ENCODE results near the gene EEFSEC.

EEFSEC gene

GRCh38 chr3:128456776-128457715, 303.8 kb downstream of the EEFSEC start:
- Histone ChIP-seq H3K36me3 (no peaks in the 10 kb centered on the region), H3K27ac (no peak overlapping the region), H3K27me3 (peaks cover 0 to 42% of the 10 kb centered on the region in 2 donors), H3K4me3 (no peak overlapping the region), H3K9me3 (no peaks in the 10 kb centered on the region), H3K4me1 (no peaks in the 10 kb centered on the region)
- DNase-seq: no peak
- TF ChIP-seq, protein P1, sequence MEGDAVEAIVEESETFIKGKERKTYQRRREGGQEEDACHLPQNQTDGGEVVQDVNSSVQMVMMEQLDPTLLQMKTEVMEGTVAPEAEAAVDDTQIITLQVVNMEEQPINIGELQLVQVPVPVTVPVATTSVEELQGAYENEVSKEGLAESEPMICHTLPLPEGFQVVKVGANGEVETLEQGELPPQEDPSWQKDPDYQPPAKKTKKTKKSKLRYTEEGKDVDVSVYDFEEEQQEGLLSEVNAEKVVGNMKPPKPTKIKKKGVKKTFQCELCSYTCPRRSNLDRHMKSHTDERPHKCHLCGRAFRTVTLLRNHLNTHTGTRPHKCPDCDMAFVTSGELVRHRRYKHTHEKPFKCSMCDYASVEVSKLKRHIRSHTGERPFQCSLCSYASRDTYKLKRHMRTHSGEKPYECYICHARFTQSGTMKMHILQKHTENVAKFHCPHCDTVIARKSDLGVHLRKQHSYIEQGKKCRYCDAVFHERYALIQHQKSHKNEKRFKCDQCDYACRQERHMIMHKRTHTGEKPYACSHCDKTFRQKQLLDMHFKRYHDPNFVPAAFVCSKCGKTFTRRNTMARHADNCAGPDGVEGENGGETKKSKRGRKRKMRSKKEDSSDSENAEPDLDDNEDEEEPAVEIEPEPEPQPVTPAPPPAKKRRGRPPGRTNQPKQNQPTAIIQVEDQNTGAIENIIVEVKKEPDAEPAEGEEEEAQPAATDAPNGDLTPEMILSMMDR (IDR thresholded peaks at IDR 0.05): no peak
- intact Hi-C loops (cut with DNase I; ENCODE audit: low total_unique reads): no loop called here

DNA sequence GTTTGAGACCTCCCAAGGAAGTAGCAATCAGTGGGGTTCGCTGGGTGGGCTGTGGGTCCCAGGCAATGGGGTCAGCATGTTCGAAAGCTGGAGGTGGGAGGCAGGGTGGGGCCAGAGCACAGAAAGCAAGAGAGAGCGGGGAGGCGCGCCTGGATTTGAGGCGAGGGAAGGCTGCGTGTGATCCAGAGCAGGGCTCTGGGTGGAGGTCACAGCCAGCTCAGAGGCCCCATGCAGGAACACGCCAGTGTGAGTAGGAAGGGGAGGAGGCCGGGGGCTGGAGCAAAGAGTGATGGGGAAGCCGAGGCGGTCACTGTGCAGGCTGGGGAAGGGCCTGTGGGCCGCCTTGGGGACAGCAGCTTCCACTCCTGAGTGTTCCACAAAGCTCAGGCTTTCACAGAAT, 304.7 kb downstream of the EEFSEC start:
- H3K4me1 ChIP-seq: no peaks in the 10 kb centered on the region
- DNase-seq: no peak
- intact Hi-C loops (cut with DNase I; ENCODE audit: low total_unique reads): no loop called here
- no peak overlapping the region for H3K27ac ChIP-seq
- H3K4me3 ChIP-seq: no peak overlapping the region
- no peaks in the 10 kb centered on the region for H3K9me3 ChIP-seq
- no peaks in the 10 kb centered on the region for H3K36me3 ChIP-seq
- peaks cover 0 to 36% of the 10 kb centered on the region in 2 donors for H3K27me3 ChIP-seq
- TF ChIP-seq, protein P1 (IDR thresholded peaks at IDR 0.05): no peak

Measured in tibial artery (tissue), 4 donors.